DMS114 treated with DMSO at 0.1 percent for 48 hours (cell line): ENCODE results near the gene KCTD18.

Experiments
- DNase-seq: peaks from one replicate; lab custom pipeline; 2025; ENCODE audit not compliant: unreplicated experiment; lab: John Stamatoyannopoulos, UW

KCTD18 gene

DNA sequence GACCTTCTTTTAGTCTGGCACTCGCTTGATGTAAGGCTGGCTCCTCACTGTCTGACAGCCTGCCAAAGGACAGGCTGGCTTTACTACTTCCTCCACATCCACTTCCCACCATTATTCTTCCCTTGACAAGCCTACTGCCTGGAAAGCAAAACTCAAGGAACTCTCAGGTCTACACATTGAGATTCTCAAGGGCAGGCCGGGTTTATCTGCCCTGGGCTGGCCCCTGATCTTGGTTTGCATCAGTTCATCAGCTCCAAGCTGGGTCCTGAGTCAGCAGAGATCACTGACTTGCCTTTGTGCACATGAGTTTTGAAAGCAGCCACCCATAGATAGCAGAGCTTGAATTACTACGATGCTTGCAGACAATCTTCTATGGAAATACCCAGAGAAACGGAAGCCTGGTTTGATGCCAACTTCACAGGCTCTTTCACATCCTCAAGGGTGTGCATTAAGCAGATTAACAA is 53.9 kb downstream of the KCTD18 start:
- DNase-seq = no peak

DNA sequence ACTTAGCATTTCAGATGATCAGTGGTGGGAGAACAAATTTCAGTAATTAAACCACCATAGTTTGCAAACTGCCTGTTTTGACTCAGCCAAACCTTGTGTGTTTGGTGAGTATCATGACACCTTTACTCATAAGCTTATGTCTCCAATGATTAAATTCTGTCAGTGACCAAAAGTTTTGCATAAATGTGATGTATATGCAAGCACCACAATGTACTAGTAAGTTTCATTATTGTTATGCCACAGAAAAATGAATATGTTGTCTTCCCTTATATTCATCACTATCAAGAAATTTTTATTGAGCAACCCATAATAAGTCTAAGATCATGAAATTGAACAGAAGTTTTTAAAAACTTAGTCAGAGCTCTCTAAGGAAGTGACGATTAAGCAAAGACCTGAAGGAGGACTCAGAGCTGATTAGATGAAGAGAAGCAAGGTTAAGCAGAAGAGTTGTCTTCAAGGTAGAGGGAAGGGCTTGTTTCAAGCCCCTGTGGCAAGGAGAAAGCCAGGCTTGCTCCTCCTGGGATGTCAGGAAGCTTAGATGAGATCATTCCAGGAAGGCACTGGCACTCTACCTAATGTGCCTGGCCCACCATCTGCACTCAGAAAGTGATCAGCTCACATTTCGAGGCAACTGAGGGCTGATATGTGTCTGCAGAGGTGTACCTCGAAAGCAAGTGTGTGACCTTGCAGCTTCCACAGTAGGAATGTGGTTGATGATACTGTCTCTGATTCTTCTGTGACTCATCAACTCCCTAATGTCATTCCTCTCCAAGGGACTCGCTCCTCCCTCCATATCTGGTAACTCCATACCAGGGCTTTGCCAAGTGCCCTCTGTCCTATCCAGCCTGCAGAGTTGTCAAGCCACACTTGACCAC is 54.7 kb downstream of the KCTD18 start:
- DNase-seq = no peak

DNA sequence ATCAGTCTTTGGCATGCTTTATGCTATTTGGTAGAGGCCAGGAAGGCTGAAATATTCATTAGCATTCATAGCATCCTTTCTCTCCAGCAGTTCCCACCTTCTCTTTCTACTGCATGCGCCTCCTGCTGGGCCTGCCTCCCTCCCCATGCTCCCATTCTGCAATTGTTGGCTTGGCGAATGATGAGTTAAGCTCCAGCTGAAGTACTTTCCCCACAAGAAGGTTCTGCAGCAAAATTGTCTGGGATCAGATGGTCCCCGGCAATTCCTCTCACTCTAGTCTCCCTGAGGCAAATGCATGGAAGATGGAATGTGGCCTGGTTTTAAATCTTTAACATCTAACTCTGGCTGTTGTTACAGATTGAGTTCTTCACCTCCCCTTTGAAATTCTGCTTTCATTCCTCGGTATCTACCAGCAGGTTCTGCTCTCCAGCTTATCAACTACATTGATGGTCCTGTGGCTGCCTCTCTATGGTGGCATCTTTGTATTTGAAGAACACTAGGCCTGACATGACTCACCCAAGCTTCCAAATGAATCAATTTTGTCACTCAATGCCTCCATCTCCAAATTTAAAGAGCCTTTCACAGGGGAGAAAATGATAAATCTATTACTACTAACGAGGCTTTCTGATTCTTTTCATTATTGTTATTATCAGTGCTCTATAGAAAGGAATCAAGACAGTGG is 55.9 kb downstream of the KCTD18 start:
- no peak for DNase-seq

DNA sequence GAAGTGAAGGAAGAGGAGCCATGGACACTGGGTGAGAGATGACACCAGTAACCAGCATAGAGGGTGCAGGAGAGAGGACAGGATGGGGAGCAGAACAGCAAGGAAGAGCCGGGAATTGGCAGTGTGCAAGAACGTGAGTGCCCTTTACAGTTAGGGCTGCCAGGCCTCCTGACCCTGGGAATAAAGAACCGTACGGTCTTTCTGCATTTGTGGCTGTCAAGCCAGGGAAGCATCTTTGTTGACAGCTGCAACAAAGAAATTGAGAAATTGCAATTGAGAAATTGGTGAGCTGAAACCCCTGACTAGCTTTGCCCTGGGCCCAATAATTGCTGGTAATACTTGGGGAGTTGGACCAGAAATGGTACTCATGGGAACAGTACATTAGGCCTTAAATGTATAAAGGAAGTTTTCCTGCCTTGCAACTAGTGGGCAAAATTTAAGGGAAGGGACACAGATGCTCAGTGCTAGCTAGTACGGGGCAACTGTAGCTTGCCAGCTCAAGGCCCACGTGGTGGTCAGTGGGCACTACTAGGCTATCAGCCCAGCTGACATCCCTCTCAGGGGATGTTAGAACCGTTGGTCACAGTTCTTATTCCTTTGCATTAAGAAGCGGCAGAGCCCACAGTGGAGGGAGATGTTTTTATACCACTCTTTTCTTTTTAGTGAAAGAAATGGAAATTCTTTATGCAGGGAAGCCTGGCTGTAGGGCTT is 56.6 kb downstream of the KCTD18 start:
- no peak for DNase-seq

DNA sequence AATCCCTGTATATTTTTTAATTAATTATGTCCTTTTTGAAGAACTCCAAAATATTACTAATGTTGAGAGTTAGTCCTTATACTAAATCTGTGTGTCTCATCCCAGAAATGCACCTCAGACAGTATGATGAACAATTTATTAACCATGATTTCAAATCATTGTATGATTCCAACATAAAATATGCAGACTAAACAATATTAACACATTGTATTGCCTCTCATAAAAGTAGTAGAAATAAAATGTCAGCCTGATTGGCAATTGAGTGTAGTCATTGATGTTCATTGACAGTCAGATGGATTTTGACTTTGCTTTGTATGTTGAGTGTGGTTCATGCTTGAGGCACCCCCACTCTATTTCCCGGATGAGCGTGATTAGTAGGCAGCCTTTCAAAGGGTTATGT is 57.5 kb downstream of the KCTD18 start:
- DNase-seq = no peak

DNA sequence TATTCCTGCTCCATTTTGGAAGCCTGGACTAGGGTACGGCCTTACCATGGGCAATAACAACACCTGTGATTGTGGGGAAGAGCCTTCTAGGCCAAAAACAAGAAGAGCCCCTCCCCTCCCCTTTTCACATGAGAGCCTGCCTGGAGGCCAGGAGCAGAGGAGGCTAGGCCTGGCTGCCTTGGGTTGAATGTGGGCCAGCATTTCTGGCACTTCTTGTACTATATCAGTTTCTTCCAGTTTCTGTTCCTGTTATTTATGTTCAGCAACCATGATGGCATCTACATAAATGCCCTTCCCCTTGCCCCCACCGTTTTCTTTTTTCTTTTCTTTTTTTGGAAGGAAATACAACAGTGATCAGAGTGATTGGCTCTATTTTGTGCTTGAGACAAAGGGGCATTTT is 58.4 kb downstream of the KCTD18 start:
- DNase-seq = no peak

DNA sequence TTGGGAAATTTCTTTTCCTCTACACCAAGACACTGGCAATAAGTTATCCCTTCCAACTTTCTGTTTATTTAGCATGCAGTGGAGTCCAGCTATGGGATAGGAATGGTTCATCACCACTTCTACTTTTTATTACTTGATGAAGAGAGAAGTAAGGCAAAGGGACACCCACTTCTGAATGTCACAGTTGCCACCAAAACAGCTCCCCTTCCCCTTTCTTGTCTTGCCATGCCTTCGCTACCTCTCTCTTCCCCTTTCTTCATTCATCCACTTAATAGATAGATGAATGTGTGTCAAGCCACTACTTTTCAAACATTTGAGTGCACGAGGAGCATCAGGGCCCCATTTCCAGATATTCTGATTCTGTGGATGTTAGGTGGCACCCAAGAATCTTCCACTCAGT is 59.6 kb downstream of the KCTD18 start:
- no peak for DNase-seq

DNA sequence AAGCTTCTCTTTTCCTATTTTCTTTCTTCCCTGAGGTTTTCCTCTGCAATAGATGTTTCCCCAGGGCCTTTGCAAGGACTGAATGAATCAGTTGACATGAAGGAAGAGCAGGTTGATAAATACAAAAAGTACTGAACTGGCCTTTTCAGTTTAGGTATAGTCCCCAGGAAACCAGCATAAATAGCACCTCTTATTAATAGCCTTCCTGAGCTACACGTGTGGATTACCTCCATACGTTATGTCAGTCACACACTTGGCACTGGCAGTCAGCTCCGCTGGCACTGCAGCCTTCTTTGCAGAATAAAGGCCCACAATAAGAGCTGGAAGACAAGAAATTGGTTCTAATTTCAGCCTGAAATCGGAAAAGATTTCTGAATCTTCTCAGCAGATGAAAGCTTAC is 60.7 kb downstream of the KCTD18 start:
- DNase-seq = no peak

DNA sequence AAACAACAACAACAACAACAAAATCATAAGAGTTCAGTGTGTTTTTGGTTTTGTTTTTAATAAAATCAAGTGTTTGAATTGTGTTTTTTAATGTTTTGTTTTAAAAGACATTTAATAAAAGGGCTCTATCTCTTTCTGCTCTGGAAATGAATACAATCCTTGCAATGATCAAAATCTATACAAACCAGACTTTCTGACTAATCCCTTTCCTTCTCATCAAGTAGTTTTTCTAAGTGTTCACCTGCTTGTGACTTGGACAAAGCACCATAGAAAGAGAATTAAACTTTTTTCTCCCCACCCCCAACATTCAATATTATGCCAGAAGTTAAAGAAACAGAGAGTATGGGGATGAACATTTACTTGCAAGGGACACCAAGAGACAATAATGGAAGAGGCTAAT is 61.4 kb downstream of the KCTD18 start:
- DNase-seq = no peak

DNA sequence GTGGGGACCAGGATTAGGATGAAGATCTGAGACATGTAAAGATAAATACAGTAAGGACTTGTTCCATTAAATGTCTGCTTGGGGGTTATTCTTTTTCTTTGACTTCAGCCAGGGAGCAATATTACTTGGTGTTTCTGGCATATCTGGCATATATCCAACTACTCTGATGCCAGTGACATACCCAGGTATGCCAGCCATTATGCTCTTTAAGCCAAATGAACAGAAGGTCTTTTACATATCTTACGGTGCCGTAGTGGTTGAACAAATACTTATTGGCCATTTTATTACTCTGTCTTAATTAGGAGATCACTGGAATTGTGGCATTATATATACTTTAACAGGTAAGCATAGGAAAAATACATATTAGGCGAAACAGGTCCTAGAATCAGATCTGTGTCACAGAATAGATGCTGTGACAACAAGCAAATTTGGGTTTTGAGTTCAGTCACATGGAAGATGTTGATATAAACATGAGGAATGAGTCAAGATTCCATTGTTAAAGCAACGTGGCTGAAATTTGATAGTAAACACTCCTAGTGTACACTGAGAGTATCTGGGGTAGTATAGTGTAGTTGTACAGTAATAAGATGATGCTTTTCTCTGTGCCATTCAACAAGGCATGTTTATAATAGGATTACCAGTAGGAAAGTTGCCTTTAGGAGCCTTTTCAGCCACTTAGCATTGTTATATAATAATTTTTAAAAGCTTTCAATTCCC is 62.6 kb downstream of the KCTD18 start:
- no peak for DNase-seq

DNA sequence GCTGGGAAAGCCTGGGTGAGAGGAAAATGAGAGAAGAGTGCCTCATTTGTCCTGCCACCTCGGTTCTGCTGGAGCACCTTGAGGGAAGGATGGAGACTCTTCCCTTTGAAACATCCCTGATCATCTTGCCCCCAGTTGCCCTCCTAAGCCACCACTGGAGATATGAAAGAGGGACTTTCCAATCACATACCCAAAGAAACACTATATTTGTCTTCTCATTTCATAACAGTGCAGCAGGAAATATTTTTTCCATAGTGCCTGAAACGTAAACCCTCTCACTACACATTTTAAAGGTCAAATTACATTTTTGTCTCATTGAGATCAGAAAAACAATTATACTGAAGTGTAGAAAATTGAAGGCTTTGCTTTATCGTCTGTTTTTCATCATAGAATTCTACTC is 63.3 kb downstream of the KCTD18 start:
- no peak for DNase-seq

DNA sequence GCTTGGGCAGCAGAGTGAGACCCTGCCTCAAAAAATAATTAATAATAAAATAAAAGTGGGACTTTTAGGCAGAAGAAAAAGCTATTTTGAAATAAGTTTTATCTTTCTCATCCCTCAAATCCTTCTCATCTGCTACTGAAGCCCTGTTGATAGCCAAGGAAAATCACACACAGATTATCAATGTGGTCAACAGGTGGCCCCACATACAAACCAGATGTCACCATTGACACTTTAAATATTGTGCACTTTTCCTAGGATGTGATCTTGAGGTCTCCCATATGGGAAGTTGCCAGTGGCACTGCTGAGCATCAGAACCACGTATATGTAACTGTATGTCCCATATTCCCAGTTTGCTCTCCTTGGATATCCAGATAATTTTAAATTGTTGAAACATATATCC is 64.6 kb downstream of the KCTD18 start:
- no peak for DNase-seq

DNA sequence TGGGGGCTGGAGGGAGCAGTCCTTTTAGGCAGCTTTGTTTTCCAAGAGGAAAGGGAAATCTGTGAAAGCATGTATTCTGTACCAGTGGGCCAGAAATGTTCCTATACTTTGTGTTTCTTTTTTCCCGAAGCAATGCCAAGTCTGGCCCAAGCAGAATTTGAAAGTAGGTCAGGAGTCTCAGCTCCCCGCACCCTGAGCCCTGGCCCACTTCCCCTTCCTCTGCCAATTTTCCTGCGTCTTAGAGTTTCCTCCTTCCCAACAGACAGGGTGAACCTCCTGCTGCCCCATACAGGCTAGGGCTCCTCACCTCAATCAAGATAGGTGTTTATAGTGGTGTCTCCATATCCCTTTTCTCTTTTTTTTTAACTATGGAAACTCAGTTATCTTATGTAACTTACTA is 65.3 kb downstream of the KCTD18 start:
- no peak for DNase-seq

DNA sequence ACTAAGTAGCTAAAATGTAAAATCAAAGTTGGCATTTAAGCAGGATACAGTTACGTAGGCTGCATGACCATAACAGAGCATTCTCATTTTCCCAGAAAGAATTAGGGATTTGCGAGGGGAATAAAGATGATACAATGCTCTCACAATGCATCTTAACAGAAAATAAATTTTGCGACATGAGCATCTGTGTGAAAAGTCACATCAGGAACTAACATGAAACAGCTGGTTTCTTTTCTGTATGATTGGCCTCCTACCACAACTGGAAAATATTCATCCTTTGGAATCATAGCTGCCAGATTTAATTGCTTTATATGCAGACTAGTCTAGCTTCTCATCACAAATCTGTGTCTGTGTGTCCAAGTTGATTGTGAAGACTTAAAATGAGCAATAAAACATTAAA is 66.0 kb downstream of the KCTD18 start:
- no peak for DNase-seq

DNA sequence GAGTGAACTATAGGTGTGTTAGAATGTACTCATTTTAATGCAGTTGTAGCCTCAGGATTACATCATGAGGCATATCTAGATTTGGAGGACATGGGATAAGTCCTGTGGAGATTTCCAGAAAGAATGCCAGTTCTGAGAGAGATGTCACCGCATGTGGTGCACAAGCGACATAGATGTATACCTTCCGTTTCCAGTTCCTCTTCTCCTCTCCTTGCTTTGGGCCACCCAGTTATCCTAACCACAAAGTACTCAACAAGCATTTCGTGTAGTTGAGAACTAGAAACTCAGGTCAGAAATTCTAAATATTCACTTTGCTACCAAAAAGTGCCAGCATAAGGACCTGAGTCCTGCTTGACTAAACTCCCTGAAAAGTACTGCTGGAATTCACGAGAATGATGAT is 66.5 kb downstream of the KCTD18 start:
- DNase-seq = no peak

DNA sequence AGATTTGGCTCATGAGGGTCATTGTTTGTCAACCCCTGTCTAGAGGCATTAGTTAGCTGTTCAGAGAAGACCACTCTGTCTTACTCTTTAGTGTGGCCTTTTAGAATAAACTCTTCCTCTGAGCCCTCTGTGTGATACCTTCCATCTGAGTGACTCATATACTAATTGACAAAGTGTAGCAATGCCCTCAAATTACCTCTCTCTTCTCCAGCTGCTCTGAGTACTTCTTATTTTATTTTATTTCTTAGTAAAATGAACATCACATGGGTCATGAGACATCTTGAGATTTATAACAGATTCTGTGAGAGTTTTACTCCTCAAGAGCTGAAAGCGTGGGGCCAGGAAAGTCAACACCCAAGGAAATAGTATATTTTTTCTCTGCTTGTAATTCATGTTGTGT is 67.4 kb downstream of the KCTD18 start:
- DNase-seq = no peak

DNA sequence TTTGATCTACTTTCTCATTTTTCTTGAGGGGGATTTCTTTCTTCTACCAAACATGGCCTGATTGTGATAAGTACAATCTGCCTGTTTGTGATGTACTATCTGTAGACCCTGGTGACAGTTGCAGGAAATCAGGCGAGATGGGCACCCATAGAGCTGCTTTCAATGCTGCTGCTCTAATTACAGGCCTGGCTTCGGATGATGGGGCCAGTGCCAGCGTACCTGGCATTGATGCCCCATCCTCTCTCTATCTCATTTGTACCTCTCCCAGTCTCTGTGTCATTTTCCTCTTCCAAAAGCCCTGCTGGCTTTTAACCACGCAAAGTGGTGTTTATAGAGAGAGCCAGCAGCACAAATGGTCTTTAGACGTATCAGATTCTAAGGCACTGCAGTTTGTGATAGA is 69.9 kb downstream of the KCTD18 start:
- DNase-seq = no peak
